Measurements from ENCODE around the gene NFS1. TPM values are rescaled to one million over a fixed set of nuclear protein-coding genes. Genes with fewer than 3 reads are reported as not detected.

Gene NFS1
- total and polyA plus RNA-seq, 2 donors from 2014 or later: 31.5 to 71.2 TPM

- no peaks in the 10 kb centered on the region for H3K9me3 ChIP-seq (ENCODE audit: control insufficient read depth in 2 of 3, insufficient read depth in 1 of 3, low read length in 3 of 3)
- H3K27ac ChIP-seq (ENCODE audit: low read depth in 2 of 2, low read length in 2 of 2): no peak overlapping the region
- peaks cover 0 to 4% (median 4%) of the 10 kb centered on the region in 3 donors for H3K36me3 ChIP-seq (ENCODE audit: control insufficient read depth in 2 of 3, insufficient read depth in 3 of 3, low read length in 3 of 3)
- H3K4me3 ChIP-seq (ENCODE audit: low read length in 3 of 3): peak overlapping the region; percentile 39 to 56 (median 55)
- intact Hi-C loops (cut with DNase I): no loop called here
- H3K27me3 ChIP-seq (ENCODE audit: control insufficient read depth, insufficient read depth, low read length): no peaks in the 10 kb centered on the region
- peaks cover 0 to 22% (median 0%) of the 10 kb centered on the region in 3 donors for H3K4me1 ChIP-seq (ENCODE audit: control insufficient read depth in 2 of 3, insufficient read depth in 2 of 3, low read depth in 1 of 3, low read length in 3 of 3)
- peak; percentile 31 for TF ChIP-seq CTCF (IDR thresholded peaks at IDR 0.05; ENCODE audit: borderline replicate concordance, extremely low read depth, insufficient read depth)
- FAIRE-seq: no peak
- DNase-seq: peak; percentile 88 to 92 (median 91)
- peak overlapping the region in 1 of 3 donors; percentile 8 for H3K9ac ChIP-seq (ENCODE audit: low read length in 3 of 3)
These were observed 79.7 kb downstream of the NFS1 start for GRCh38 chr20:35619196-35620095.

GRCh38 chr20:35618263-35619131, 80.7 kb downstream of the NFS1 start:
- TF ChIP-seq CTCF (IDR thresholded peaks at IDR 0.05; ENCODE audit: borderline replicate concordance, extremely low read depth, insufficient read depth): no peak
- Histone ChIP-seq H3K27me3 (ENCODE audit: control insufficient read depth, insufficient read depth, low read length) (no peaks in the 10 kb centered on the region), H3K4me1 (ENCODE audit: control insufficient read depth in 2 of 3, insufficient read depth in 2 of 3, low read depth in 1 of 3, low read length in 3 of 3) (peaks cover 0 to 22% (median 0%) of the 10 kb centered on the region in 3 donors), H3K9me3 (ENCODE audit: control insufficient read depth in 2 of 3, insufficient read depth in 1 of 3, low read length in 3 of 3) (no peaks in the 10 kb centered on the region), H3K36me3 (ENCODE audit: control insufficient read depth in 2 of 3, insufficient read depth in 3 of 3, low read length in 3 of 3) (peaks cover 0 to 4% (median 4%) of the 10 kb centered on the region in 3 donors), H3K27ac (ENCODE audit: low read depth in 2 of 2, low read length in 2 of 2) (no peak overlapping the region), H3K4me3 (ENCODE audit: low read length in 3 of 3) (peak overlapping the region in 2 of 3 donors; percentile 21 to 58), H3K9ac (ENCODE audit: low read length in 3 of 3) (peak overlapping the region in 1 of 3 donors; percentile 41)
- intact Hi-C loops (cut with DNase I): no loop called here
- FAIRE-seq (no peak), DNase-seq (peak; percentile 24 to 81 (median 43))

Other genes with a start within 250 kb of the NFS1 start
- 25.2 TPM for gene CEP250, start 243.8 kb downstream of the NFS1 start, total RNA-seq
- 4.9 TPM for gene CEP250, start 243.8 kb downstream of the NFS1 start, polyA plus RNA-seq (ENCODE audit: insufficient read depth, low read depth, low replicate concordance)
- not detected for gene C20orf173, start 169.7 kb downstream of the NFS1 start, total RNA-seq
- not detected for gene C20orf173, start 169.7 kb downstream of the NFS1 start, polyA plus RNA-seq (ENCODE audit: insufficient read depth, low read depth, low replicate concordance)
- gene ERGIC3, start 157.3 kb downstream of the NFS1 start, total RNA-seq: 230 TPM
- 371 TPM for gene ERGIC3, start 157.3 kb downstream of the NFS1 start, polyA plus RNA-seq (ENCODE audit: insufficient read depth, low read depth, low replicate concordance)
- 16.0 TPM for gene SPAG4, start 83.5 kb downstream of the NFS1 start, total RNA-seq
- gene SPAG4, start 83.5 kb downstream of the NFS1 start, polyA plus RNA-seq (ENCODE audit: insufficient read depth, low read depth, low replicate concordance): 13.1 TPM
- 145 TPM for gene CPNE1, start 34.5 kb downstream of the NFS1 start, total RNA-seq
- gene CPNE1, start 34.5 kb downstream of the NFS1 start, polyA plus RNA-seq (ENCODE audit: insufficient read depth, low read depth, low replicate concordance): 128 TPM
- 101 TPM for gene RBM12, start 34.5 kb downstream of the NFS1 start, total RNA-seq
- 11.1 TPM for gene RBM12, start 34.5 kb downstream of the NFS1 start, polyA plus RNA-seq (ENCODE audit: insufficient read depth, low read depth, low replicate concordance)
- gene ROMO1, start 53 bp upstream of the NFS1 start, total RNA-seq: 141 TPM
- 408 TPM for gene ROMO1, start 53 bp upstream of the NFS1 start, polyA plus RNA-seq (ENCODE audit: insufficient read depth, low read depth, low replicate concordance)
- gene RBM39, start 42.9 kb upstream of the NFS1 start, total RNA-seq: 304 TPM
- 148 TPM for gene RBM39, start 42.9 kb upstream of the NFS1 start, polyA plus RNA-seq (ENCODE audit: insufficient read depth, low read depth, low replicate concordance)
- 48.4 TPM for gene PHF20, start 72.7 kb upstream of the NFS1 start, total RNA-seq
- gene PHF20, start 72.7 kb upstream of the NFS1 start, polyA plus RNA-seq (ENCODE audit: insufficient read depth, low read depth, low replicate concordance): 12.3 TPM

All from kidney (tissue), 14 donors.